H1 (cell line): Measurements from ENCODE around the gene FARS2. TPM values are rescaled to one million over a fixed set of nuclear protein-coding genes. Genes with fewer than 3 reads are reported as not detected.

Experiments used
- TAF7 ChIP-seq: optimal IDR thresholded peaks from 2 replicates; pipeline ENCODE3; 2011; ENCODE audit warnings: low read depth, mild to moderate bottlenecking, inconsistent platforms, low read length, moderate library complexity, borderline replicate concordance
- TCF12 ChIP-seq: IDR thresholded peaks from 2 replicates; pipeline ENCODE4 v1.6.1; 2011; ENCODE audit warnings: low read depth, mild to moderate bottlenecking, low read length
- polyA plus RNA-seq, 7 experiments: library from polyadenylated mRNA; depleted of rRNA in 3 of 7; stranded (reverse) in 5 of 7; unstranded in 2 of 7; fragments of >200 nt in 5 of 7; fragments of 200-250 nt in 2 of 7; gene quantifications; 1 replicate in 5 of 7; 2 replicates in 1 of 7; 4 replicates in 1 of 7; pipeline versions ENCODE4 v1.2.1 to v1.2.3, GENCODE V29; 2011 to 2013; ENCODE audit warnings: missing spikeins in 2 of 7, mixed read lengths in 2 of 7
- total RNA-seq: library from RNA; stranded (reverse); fragmentation: NEBNext Ultra II Directional; extraction: Animal tissue kit (Norgen Biotek cat#: 25700); gene quantifications from 2 replicates; pipeline ENCODE4 v1.2.1, GENCODE V29; 2021

FARS2 gene
- total and polyA plus RNA-seq, 2 of the 8 experiments (the other 6 are each of a cell fraction or from before 2014, with no cell fraction given), result 11.7 to 14.4 TPM

DNA sequence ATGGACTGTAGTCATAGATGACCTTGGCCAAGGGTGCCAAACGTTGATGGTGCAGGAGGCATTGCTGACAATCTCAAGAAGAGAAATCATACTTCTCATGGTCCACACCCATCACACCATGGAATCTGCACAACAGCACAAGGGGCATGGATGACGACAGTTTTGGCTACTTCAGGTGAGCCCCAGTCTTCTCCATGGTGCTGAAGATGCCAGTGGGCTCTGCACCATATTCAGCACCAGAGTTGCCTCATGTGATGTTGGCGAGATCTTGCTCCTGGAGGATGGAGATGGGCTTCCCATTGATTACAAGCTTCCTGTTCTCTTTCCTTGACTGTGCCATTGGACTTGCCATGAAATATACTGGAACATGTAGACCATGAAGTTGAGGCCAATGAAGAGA, 556.6 kb downstream of the FARS2 start (continued):
- no peak for TF ChIP-seq TCF12
- TF ChIP-seq TAF7, result no peak
